GOT3 (cell line): ENCODE results near the gene FAF2.
"Not testable (repeated sequence)": the region's sequence is repeated elsewhere in the genome, so short reads cannot be mapped to it uniquely, and the experiment has no call there.

ENCODE experiments used
- DNase-seq: peaks from one replicate; lab custom pipeline; 2025; ENCODE audit warnings: mixed read lengths; lab: John Stamatoyannopoulos, UW

Gene FAF2

DNA sequence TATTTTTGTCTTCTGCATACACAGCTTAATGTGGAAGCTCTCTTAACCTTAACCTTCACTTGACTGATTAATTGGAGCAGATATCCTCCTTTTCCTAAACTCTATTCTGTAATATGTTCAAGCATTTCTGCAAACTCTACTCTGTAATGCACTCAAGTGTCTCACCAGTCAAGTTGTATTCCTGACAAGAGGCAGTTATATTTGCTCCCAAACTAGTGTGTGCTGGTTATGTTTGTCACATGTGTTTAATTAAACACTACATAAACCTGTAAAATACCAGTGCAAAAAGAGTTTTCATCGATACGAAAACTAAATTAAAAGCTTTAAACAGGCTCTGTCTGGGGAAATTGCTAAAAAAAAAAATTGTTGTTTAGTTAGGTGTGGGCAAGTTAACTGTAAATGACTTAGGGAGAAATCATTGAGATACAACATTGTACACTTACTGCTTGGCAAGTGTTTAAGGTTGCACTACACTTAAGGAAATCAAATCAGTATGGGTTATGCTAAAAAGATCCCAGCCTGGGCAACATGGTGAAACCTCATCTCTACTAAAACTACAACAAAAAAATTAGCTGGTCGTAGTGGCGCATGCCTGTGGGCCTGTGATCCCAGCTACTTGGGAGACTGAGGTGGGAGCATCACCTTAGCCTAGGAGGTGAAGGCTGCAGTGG lies 6.7 kb downstream of the FAF2 start:
- DNase-seq, result no peak

DNA sequence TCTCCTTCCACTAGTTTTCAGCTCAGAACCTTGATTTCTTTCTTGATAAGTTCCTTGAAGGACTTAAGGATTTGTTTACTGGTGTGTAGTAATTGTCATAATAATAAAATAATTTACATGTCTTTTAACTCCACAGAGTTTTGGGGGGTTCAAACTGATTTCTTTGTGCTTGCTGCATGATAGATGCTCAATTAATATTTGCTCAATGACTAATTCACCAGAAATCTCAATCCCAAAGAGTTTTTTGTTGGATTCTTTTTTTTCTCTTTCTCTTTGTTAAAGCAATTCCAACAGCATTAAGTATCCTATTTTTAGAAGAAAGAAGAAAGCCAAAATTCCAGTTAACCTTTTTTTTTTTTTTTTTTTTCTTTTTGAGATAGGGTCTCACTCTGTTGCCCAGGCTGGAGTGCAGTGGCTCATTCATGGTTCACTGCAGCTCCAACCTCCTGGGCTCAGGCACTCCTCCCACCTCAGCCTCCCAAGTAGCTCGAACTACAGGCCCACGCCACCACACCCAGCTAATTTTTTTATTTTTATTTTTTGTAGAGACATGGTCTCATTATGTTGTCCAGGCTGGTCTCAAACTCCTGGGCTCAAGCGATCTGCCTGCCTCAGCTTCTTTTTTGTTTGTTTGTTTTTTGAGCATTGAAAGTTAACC lies 10.8 kb downstream of the FAF2 start:
- no peak for DNase-seq

DNA sequence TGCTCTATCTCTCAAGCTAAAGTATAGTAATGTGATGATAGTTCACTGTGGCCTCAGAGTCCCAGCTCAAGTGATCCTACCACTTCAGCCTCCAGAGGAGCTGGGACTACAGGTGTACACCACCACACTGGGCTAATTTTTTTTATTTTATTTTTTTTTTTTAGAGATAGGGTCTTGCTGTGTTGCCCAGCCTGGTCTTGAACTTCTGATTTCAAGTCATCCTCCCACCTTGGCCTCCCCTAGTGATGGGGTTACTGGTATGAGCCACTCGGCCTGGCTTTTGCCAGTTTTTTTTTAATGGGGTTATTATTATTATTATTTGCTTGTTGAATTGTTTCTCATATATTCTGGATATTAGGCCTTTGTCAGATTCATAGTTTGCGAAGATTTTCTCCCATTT lies 13.2 kb downstream of the FAF2 start:
- no peak for DNase-seq

DNA sequence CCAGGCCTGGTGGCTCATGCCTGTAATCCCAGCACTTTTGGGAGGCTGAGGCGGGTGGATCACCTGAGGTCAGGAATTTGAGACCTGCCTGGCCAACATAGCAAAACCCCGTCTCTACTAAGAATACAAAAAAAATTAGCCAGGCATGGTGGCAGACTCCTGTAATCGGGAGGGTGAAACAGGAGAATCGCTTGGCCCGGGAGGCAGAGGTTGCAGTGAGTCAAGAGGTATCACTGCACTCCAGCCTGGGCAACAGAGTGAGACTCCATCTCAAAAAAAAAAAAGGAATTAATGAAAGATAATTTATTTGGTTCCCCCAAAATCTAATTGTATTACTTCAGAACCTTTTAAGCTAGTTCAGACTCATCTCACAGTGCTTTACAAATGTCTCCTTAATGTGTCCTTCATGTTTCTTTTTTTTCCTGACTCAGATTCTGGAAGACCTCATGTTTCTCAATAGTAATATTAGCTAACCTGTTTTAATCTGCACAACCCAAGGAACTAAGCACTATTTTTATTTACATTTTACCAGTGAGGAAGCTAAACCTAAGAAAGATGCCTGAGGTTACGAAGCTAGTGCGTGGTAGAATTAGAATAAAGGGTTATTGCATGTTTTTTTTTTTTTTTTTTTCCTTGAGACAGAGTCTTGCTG lies 15.1 kb downstream of the FAF2 start:
- DNase-seq, result no peak

DNA sequence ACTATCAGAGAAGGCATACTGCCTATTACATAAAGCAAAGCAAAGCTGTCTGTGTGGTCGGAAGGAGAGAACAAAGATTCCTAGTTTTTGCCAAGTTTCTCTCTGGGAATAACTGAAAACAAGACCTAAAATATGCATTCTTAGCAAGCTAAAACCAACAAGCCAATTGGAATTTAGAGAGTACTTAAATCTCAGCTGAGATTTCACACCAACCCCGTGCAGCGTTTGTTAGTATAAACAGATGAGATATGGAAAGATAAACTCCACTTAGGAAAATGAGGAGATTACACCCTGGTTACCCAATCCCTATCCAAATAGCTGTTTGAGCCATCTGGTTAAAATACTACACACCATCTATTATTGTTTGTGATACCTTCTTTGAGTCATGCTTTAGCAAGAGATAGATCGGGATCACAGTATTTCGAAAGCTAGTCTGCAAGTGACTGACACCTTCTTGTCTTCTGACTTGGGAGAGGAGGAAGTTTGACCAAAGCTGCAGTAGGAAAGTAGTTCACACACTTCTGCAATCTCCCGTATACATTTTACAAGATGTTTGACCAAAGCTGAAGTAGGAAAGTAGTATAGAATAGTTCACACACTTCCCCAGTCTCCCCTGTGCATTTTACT lies 18.2 kb downstream of the FAF2 start:
- no peak for DNase-seq

DNA sequence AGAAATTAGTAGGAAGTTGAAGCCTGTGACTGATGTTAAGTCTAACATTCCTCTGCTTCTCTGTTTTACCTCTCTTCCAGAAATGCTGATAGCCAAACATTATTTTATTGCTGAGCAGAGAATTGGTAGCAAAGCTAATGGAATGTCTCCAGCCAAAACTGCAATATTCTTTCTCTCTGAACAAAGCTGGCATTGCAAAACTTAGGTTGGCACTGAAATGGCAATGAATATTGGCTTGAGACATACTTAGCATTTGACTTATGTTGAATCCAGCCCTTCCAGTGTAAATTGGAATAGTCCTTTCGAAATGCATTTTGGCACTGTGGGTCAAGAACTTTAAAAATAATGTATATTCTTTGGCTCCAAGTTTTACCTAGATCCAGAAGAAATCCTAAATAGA lies 21.1 kb downstream of the FAF2 start:
- DNase-seq, result no peak

DNA sequence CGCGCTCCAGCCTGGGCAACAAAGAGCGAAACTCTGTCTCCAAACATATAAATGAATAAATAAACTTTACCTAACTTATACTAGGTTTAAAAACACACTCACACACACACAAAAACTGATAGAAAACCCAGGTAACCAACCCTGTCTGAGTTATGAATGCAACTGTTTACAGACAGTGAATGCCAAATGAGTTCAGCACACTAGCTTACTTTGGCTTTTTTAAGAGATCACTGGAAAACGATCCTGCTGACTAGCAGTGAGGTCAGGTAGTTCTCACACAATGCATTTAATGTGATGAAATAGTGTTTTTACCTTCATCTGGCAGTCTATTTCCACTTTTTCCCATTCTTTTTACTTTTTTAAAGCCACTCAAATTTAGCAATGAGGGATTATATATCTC lies 22.4 kb downstream of the FAF2 start:
- no peak for DNase-seq

DNA sequence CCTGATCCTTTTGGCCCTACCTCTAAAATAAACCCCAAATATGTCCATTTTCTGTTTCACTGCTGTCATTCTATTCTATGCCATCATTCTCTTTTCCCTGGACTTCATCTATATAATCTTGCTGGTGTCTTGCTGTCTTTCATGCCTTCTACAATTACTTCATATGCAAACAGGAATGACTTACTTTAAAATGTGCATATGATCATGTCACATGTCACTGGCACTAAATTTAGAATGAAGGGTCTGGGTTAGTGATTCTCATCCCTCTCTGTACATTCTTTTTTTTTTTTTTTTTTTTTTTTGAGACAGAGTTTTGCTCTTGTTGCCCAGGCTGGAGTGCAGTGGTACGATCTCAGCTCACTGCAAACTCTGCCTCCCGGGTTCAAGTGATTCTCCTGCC lies 22.9 kb downstream of the FAF2 start:
- no peak for DNase-seq

DNA sequence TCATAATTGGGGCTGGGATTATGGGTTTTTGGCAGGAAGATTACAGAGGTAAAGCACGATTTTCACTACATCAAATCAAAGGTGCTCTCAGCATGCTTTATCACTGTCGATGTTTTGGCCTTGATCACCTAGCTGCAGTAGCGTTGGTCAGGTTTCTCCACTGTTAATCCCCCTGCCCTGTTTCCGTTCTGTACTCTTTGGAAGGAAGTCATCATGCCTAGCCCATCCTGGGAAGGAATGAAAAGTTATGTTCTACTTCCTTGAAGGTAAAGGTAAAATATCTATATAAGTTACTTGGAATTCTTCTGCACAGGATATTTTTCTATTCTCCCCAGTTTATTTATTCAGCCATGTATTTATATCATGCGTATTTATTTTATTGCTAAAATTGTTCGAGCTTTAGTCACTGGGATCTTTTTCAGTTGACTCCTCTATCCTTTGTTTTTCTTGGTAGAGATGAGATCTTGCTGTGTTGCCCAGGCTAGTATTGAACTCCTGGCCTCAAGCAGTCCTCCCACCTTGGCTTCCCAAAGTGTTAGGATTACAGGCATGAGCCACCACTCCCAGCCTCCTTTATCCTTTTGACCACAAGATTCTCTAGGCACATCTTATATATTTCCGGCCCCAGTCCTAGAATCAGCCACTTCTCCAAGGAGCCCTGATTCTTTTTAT lies 25.3 kb downstream of the FAF2 start:
- no peak for DNase-seq

DNA sequence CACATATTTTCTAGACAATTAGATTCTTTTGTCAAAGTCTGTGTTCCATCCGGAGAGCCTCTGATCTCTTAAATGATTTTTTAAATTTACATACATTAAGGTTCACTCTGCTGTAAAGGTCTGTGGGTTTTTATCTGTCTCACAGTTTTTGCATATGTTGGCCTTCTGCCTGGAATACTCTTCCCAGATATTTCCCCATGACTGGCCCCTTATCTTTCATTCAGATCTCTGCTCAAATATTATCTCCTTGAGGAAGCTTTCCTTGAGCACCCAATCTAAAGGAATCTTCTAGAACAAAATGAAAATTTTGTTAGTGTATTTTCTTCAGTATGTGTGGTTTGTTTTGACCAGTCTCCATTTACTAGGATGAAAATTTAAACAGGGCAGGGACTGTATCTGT lies 26.3 kb downstream of the FAF2 start:
- DNase-seq, result no peak

DNA sequence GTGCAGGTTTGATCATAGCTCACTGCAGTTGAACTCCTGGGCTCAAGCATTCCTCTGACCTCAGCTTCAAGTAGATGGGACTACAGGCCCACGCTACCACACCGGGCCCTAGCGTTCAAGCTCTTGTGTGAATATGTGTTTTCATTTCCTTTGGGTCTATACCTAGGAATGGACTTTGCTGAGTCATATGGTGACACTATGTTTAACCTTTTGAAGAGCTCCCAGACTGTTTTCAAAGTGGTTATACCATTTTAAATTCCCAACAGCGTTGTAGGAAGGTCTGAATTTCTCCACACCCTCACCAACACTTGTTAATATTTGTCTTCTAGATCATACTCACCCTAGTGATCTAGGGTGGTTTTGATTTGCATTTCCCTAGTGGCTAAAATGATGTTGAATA lies 33.5 kb downstream of the FAF2 start:
- no peak for DNase-seq

DNA sequence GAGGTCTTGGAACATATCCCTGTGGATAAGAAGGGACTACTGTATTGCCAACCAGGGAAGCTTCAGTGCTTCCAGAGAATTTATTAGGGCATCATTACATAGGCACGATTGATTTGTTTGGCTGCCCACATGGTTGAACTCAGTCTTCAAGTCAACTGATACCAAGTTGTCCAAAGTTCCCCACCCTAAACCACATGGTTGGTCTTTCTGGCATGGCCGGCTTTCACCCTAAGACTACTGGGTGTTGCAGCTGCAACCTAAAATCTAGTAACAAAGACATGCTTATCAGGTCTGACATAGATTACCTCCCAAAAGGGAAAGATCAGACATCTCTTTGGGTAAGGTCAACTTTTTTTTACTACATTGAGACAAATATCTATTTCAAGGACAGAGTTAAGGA lies 37.0 kb downstream of the FAF2 start:
- no peak for DNase-seq

DNA sequence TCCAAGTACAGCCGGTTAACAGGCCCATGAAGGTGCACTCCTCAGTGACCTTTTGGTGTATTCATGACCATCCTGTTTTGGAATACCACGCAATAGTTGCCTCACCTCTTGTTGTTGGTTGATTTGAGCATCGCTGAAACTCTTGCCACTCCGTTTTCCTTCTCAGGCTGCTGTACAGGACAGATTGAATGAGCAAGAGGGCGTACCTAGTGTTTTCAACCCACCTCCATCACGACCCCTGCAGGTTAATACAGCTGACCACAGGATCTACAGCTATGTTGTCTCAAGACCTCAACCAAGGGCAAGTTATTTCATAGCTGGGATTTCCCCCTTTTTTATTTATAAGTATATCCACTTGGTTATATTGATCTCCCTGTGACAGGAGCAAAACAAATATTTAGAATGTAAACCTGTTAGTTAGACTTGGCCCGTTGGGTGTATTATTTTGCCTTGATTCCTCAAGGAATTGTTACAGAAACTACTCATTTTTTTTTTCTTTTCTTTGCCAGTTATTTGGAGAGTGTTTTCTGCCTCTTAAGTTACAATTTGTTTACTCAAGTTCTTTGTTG lies 38.1 kb downstream of the FAF2 start:
- no peak for DNase-seq

DNA sequence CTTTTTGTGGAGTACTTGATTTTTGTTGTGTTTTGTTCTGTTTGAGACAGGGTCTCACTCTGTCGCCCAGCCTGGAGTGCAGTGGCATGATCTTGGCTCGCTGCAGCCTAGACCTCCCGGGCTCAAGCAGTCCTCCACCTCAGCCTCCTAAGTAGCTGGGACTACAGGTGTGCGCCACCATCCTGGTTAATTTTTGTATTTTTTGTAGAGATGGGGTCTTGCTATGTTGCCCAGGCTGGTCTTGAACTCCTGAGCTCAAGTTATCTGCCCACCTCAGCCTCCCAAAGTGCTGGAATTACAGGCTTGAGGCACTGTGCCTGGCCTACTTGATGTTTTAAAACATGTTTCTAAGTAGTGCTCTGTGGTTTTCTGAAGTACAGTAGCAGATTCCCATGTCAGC lies 39.0 kb downstream of the FAF2 start:
- DNase-seq, result not testable (repeated sequence)

DNA sequence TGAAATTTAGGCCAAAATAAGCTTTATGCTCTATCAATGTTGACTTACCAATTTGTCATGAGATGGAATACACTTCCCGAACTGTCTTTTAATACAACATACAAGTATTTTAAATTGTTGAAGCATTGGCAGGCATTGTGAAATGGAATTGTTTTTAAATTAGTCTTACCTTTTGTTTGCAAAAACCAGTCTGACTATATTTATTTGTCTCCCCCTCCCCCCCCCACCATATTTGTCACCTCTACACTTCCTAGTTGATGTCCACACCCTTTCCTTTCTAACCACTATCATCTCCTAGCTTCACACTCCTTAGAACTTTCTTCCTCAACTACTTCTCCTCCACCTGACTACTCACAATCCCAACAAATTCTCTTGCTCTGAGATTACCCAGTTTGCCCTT lies 40.9 kb downstream of the FAF2 start:
- no peak for DNase-seq

DNA sequence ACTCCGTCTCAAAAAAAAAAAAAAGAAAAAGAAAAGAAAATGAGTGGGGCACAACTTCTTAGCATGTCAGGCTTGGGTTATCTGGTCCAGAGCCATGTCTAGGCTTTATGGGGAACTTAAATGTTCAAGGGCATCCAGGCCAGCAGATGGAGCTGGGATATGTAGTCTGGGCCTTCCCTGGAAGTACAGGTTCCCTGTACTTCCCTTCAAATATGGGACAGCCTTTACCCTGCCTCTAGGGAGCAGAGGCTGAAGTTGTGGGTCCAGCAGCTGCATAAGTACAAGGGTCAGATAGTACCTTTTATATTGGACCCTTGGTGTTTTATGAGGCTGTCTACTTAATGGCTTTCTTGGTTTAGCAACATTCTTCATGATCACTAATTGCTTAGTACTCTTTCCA lies 42.1 kb downstream of the FAF2 start:
- no peak for DNase-seq

DNA sequence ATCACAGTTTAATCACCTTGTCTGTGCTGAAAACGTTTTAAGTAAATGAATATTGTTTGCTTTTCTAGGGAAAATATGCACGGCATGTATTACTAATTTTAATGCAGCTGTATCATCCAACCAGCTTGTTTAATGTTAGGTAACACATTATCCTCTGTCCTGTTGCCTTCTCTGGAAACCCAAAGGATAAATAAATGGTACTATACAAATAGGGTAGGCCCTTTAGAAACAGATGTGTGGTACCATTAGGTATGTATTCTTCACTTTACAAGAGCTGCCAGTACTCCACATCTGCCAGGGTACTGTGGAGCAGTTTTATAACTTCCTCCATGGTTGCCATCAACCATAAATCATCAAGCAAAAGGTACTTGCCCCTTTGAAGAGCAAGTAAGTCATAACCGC lies 42.9 kb downstream of the FAF2 start:
- DNase-seq, result no peak

DNA sequence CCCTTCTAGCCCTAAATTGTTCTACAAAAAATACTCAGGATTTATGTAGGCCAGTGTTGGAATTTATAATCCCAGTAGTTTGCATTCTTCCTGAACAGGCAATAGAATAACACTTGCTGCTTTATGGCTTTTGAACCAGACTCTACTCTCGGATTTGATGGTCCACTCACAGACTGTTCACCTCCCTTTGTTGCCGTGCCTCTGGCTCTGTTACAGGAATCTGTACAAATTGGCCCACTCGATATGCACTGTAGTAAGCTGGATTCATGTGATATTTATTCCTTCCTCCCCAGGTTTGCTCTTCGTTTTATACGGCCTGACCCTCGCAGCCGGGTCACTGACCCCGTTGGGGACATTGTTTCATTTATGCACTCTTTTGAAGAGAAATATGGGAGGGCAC lies 43.7 kb downstream of the FAF2 start:
- no peak for DNase-seq

DNA sequence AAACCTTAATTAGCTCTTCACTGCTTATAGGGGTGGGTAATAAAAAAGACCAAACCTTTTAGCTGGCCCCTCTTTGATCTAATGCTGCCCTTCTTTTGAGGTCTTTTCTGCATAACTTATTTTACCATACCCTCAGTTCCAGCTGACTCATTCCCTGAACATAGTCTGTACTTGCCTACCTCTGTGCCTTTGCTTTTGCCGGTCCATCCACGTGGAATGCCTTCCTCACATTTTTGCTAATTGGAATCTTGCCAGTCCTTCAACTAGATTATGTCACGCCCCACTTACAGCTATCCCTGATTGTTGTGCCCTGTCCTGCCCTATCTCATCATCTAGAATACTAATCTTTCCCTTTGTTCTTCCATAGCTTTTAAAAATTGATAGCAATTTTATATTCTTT lies 44.2 kb downstream of the FAF2 start:
- DNase-seq, result no peak

DNA sequence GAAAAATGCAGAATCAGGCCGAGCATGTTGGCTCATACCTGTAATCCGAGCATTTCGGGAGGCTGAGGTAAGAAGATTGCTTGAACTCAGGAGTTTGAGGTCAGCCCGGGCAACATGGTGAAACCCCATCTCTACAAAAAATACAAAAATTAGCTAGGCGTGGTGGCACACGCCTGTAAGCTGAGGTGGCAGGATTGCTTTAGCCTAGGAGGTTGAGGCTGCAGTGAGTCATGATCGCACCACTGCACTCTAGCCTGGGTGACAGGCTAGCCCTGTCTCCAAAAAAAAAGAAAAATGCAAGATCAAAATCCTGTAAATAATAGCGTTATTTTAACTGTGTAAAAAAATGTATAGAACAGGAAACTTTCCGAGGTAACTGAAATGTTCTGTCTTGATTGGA lies 49.7 kb downstream of the FAF2 start:
- no peak for DNase-seq

DNA sequence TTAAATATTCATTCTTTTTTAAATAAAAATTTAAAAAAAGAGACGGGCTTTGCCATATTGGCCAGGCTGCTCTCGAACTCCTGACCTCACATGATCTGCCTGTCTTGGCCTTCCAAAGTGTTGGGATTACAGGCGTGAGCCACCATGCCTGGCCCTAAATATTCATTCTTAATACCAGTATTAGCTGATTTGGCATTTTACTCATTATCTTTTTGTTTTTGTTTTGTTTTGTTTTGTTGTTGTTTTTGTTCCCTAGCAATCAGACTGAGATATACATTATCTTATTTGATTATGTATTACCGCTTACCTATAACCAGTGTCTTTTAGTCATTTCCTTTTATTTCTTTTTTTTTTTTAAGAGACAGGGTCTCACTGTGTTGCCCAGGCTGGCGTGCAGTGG lies 51.1 kb downstream of the FAF2 start:
- no peak for DNase-seq

DNA sequence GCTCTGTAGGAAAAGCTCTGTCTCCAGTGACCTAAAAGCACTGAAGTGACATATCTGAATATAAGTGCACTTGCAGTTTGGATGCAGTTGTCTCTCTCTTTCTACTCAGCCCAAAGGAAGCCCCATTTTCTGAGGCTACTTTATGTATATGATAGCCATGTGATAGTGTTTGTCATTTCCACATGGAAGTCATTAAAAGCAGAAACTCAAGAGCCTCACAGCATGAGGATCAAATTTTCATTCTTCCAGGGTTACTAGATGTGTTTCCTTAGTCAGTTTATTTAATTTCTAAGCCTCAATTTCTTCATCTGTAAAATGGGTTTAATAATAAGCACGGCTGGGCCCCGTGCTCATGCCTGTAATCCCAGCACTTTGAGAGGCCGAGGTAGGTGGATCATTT lies 52.3 kb downstream of the FAF2 start:
- no peak for DNase-seq
